C4-2B (cell line): ENCODE data around the gene ZNF653.

ENCODE experiments used
- H3K27ac ChIP-seq: fragments of 450-650 bp; 2 replicates; pipeline ENCODE4 v1.5.1; 2017
- ZFX ChIP-seq: fragments of 450-650 bp; IDR thresholded peaks from 2 replicates; pipeline ENCODE4 v1.6.1; 2017
- TF ChIP-seq, protein P1 (sequence below): fragments of 450-650 bp; conservative IDR thresholded peaks from 2 replicates; pipeline ENCODE4 v1.5.1; 2017; ENCODE audit warnings: mild to moderate bottlenecking

The ZNF653 gene

DNA sequence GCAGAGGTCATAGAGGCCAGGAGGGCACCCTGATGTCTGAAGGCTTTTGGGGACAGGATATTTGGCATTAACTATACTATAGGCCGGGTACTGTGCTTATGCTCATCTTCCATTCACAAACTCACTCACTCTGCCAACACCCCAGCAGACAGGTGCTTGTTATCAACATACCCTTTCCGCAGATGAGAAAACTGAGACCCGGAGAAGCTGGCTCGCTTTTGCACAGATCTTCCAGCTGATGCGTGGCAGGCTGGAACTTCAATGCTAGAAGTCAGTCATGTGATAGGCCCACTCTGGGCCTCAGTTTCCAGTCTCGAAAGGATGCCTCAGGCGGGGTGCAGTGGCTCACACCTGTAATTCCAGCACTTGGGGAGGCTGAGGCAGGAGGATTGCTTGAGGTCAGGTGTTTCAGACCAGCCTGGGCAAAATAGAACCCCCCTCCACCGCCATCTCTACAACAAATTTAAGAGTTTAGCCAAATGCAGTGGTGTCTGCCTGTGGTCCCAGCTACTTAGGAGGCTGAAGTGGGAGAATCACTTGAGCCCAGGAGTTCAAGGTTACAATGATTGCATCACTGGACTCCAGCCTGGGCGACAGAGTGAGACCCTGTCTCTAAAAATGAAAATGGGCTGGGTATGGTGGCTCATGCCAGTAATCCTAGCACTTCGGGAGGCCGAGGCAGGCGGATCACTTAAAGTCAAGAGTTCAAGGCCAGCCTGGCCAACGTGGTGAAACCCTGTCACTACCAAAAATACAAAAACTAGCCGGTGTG, 42.5 kb upstream of the ZNF653 start:
- no peak overlapping the region for H3K27ac ChIP-seq
- no peak for TF ChIP-seq ZFX
- TF ChIP-seq, protein P1, sequence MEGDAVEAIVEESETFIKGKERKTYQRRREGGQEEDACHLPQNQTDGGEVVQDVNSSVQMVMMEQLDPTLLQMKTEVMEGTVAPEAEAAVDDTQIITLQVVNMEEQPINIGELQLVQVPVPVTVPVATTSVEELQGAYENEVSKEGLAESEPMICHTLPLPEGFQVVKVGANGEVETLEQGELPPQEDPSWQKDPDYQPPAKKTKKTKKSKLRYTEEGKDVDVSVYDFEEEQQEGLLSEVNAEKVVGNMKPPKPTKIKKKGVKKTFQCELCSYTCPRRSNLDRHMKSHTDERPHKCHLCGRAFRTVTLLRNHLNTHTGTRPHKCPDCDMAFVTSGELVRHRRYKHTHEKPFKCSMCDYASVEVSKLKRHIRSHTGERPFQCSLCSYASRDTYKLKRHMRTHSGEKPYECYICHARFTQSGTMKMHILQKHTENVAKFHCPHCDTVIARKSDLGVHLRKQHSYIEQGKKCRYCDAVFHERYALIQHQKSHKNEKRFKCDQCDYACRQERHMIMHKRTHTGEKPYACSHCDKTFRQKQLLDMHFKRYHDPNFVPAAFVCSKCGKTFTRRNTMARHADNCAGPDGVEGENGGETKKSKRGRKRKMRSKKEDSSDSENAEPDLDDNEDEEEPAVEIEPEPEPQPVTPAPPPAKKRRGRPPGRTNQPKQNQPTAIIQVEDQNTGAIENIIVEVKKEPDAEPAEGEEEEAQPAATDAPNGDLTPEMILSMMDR = no peak

- no peak overlapping the region for H3K27ac ChIP-seq
- no peak for TF ChIP-seq ZFX
- TF ChIP-seq, protein P1 = no peak
Measured at GRCh38 chr19:11541238-11541637, 35.6 kb upstream of the ZNF653 start.

DNA sequence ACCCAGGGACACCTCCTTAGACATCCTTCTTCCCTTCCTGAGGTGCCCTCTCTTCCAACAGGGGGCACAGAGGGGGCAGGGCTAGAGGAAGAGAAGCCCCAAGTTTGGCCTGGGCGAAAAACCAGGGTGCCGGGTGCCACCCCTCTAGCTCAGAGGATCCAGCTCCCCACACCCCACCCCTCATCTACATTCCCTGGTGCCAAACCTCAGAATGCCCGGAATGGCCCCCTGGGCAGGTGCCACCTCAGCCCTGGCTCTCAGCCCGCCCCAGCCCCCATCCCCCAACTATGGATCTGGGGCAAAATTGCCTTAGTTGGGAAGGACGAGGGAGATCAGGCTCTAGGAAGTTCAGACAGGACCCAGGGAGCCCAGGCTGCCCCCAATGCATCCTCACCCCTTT, 35.0 kb upstream of the ZNF653 start:
- TF ChIP-seq, protein P1 = no peak
- TF ChIP-seq ZFX = no peak
- H3K27ac ChIP-seq = no peak overlapping the region

GRCh38 chr19:11539495-11540365, 34.1 kb upstream of the ZNF653 start:
- no peak for TF ChIP-seq ZFX
- TF ChIP-seq, protein P1 = no peak

GRCh38 chr19:11538232-11539036, 32.8 kb upstream of the ZNF653 start, which contains the start of gene CNN1:
TSS of gene CNN1 (plus strand) at chr19:11538851. CDS start at chr19:11538928, 77 bp downstream.
- no peak for TF ChIP-seq ZFX
- TF ChIP-seq, protein P1 = no peak
- no peak within 1 kb of the TSS for H3K27ac ChIP-seq

More at GRCh38 chr19:11539495-11540365, 34.1 kb upstream of the ZNF653 start:
- H3K27ac ChIP-seq = no peak overlapping the region

DNA sequence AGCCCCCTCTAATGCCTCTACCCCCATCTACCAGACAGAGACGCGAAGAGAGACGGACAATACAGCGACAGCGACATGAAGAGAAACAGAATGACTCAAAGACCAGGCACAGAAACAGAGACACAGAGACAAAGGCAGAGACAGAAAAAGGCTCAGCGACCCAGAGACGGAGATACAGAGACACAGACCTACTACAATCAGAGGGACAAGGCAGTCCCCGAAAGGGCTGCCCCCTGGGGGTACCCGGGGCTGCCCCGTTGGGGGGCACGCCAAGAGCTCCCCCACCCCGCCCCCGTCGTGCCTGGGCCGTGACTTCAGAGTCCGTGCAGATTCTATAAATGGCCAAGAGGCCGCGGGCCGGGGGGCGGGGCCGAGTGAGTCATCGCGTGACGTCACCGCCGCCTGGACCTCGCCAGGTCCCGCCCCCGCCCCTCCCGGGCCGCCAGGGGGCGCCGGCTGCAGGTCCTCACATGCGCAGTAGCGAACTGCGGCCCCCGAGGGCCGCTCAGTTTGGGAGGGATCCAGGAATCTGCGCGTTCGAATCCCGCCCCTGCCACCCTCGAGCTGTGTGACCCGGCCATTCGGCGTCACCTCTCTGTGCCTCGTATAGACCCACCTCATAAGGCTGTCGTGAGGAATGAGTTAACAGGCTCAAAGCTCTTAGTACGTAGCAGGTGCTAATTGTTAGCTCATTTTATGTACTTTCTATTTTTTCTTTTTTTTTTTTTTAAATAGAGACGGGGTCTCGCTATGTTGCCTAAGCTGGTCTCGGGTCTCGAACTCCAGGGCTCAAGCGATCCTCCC, 30.4 kb upstream of the ZNF653 start:
- 0 out of 2 replicates have a peak overlapping the region, but pooled peaks have one; percentile 10 for H3K27ac ChIP-seq
- no peak for TF ChIP-seq ZFX
- TF ChIP-seq, protein P1 = peak; percentile 97
